NCI-H345 treated with DMSO at 0.1 percent for 48 hours (cell line): ENCODE measurements around the gene GALNT5.
A peak's percentile ranks its signal among the peaks of the same experiment; 100 is the strongest.

Experiments
- DNase-seq: peaks from one replicate; lab custom pipeline; 2025; ENCODE audit not compliant: unreplicated experiment; lab: John Stamatoyannopoulos, UW

Gene GALNT5

GRCh38 chr2:157283468-157283867 lies 26.0 kb downstream of the GALNT5 start:
- DNase-seq = no peak

DNA sequence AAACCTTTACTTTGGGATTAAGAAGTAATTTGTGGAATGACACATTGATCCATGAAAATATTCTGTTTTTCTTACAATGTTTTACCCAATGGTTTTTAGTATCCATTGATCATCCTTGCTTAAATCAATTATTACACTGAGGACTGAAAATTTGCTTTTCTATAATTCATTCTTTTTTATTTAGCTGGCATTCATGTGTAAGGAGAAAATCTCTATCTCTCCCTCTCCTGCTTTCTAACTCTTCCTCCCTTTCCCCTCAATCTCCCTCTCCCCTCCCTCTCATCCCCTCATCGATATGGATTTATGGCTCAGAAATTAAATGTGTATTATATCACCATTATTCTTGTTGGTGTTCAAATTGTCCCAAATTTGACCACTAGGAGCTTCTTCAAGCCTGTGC lies 29.7 kb downstream of the GALNT5 start:
- no peak for DNase-seq

GRCh38 chr2:157290525-157290924 lies 33.0 kb downstream of the GALNT5 start:
- DNase-seq = no peak

- no peak for DNase-seq
Observed at GRCh38 chr2:157291018-157291417, 33.5 kb downstream of the GALNT5 start.

- no peak for DNase-seq
Observed at GRCh38 chr2:157292853-157293252, 35.3 kb downstream of the GALNT5 start.

GRCh38 chr2:157296490-157296889 lies 39.0 kb downstream of the GALNT5 start:
- DNase-seq = no peak

- no peak for DNase-seq
Observed at GRCh38 chr2:157296958-157297357, 39.5 kb downstream of the GALNT5 start.

GRCh38 chr2:157301307-157301706 lies 43.8 kb downstream of the GALNT5 start:
- no peak for DNase-seq

- peak; percentile 65 for DNase-seq
Observed at GRCh38 chr2:157302492-157303099, 45.1 kb downstream of the GALNT5 start.

DNA sequence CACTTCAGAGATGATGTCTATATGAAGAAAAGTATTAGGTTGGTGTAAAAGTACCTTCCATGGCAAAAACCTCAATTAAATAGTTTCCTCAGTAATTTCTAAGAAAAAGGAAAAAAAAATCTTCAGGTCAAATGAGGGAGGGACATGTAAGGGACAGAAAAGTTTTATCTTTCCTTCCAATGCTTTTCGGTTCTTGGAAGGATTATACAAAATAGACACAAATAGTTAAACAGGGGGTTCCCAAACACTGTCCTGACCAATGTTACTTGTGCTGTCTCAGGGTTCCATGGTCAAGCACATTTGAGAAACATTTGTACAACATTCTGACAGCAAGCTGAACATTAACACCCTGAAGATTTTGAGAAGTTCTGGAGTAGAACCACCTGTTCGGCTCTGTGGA lies 46.1 kb downstream of the GALNT5 start:
- no peak for DNase-seq

DNA sequence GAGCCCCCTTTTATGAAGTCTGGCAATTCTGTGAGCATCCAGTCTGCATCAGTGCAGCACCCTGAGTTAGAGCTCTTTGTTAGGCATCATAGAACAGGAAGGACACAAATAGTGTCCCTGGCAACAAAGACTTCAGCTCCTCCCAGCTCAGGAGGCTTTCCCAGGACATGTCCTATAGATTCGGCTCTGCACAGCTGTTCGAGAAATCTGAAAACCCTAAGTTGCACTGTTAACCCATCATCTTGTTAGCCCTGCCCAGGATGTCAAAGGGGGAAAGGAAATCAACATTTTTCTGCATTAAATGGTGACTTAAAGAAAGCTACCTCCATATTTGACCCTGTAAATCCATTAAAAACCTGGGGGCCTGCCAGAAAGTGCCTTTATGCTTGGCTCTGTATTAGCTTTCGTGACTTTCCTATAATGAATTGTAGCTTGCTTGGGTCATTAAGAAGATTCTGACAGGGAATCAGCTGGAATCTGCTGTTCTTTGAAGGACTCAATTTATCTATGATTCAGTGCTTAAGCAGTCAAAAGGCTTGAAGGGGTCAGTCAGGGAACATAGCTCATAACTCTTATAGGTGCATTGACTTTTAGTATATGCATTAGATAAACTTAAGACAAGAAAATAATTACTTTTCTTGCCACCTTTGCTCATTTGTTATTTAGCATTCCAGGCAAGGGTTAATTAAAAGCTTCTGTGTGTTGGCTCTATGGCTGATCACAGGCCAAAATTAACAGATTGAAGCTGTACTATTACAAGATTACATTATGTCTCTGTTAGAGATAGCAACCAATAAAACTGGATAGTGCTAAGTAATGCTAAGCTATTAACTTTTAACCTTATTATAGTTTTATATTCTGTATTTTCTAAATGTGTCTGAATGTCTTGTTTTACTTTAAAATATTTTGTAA lies 47.6 kb downstream of the GALNT5 start:
- DNase-seq = no peak

GRCh38 chr2:157305723-157306110 lies 48.2 kb downstream of the GALNT5 start:
- no peak for DNase-seq

DNA sequence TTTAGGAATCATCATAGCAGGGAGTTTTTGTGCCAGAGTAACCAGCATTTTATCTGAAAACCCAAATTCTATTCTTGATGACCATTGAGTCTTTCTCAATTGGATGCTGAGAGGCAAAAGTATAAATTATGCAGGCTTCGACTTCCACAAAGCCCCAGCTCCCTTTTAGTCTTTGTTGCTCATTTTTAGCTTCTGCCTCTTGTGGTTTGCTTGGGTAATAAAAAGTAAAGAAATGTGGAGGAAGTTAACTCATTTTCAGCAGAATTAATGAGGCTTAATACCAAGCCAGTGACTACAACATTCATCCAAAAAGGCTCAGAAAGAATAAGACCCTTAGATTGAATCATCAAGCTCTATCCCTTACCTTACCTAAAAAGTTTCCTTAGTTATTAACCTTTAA lies 49.5 kb downstream of the GALNT5 start:
- no peak for DNase-seq

- no peak for DNase-seq
Observed at GRCh38 chr2:157309878-157310277, 52.4 kb downstream of the GALNT5 start.

GRCh38 chr2:157311706-157312105 lies 54.2 kb downstream of the GALNT5 start:
- DNase-seq = no peak

DNA sequence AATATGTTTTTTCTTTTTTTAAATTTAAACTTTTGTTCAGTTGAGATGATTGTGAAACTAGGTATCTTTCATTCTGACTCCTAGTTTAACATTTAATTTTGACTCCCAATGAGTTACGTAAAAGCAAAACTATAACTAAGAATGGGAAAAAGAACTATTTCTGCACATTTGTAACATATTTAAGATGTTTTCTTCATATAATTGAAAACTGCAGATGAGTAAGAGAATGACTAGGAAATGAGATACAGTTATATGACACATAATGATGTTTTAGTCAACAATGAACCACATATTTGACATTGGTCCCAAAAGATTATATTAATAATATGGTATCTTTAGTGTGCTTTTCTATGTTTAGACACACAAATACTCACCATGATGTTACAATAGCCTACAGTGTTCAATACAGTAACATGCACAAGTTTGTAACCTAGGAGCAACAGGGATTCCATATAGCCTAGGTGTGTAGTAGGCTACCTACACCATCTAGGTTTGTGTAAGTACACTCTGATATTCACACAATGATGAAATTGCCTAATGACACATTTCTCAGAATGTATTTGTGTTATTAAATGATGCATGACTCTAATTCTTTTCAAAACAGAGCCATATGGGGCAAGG lies 55.5 kb downstream of the GALNT5 start:
- DNase-seq = no peak

- no peak for DNase-seq
Observed at GRCh38 chr2:157315901-157316300, 58.4 kb downstream of the GALNT5 start.

GRCh38 chr2:157318884-157319283 lies 61.4 kb downstream of the GALNT5 start:
- DNase-seq = no peak

GRCh38 chr2:157319795-157320194 lies 62.3 kb downstream of the GALNT5 start:
- DNase-seq = no peak

DNA sequence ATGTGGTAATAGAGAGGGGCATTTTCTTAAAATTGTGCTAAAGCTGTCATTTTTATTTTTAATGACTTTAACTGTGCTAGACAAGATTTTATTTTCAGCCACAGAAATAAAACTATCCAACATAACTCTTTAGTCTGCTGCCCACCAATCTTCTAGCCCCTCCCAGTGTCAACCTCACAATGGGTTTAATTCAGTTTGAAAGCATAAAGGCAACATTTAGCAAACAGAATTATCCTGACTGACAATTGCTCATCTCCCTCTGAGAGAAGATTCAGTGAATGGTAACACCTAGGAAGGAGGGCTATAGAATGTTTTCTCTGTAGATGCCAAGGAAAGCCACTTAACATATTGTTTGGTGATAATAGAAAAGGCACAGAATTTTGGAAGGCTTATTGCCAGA lies 62.9 kb downstream of the GALNT5 start:
- DNase-seq = no peak

GRCh38 chr2:157321466-157321865 lies 64.0 kb downstream of the GALNT5 start:
- no peak for DNase-seq

GRCh38 chr2:157322432-157322831 lies 64.9 kb downstream of the GALNT5 start:
- DNase-seq = no peak
